HG03060 (cell line): ENCODE data around the gene GALNT15.

Experiments used
- ATAC-seq: cut with Tn5 transposase; IDR thresholded peaks from one replicate; pipeline ENCODE4 v1.9.1; 2021; ENCODE audit warnings: low read depth, moderate number of reproducible peaks; ENCODE audit not compliant: unreplicated experiment

Gene GALNT15

DNA sequence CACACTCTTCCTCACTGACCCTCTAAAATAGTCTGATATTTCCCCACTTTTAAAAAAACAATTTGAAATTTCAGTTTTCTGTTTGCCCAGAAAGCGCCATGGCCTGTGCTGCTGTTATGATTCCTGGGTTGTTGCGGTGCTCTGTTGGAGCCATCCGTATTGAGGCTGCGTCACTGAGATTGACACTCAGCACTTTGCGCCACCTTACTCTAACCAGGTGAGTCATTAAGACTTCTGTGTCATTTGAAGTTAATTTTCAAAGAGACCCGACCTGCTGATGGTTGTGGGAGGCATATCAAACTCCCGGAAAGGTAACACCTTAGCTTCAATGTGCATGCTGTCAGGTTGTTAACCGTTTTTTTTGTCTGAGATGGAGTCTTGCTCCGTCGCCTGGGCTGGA, 96.4 kb downstream of the GALNT15 start:
- no peak for ATAC-seq

DNA sequence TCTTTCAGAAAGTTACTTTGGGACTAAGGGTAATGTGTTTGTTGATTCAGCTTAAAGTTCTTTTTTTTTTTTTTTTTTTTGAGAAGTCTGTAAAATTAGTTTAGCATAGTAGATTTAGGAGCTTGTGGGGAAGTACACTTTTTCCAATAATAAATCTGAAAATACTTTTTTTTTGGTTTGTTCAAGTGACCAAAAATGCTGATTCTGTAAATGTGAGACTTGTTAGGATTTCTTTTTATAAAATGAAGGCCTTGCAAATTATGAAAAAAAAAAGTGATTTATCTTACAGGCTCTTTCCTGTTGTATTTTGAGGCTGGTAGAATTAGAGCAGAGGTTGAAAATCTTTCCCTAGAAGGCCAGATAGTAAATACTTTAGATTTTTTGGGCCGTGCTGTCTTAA, 98.1 kb downstream of the GALNT15 start:
- ATAC-seq = no peak

GRCh38 chr3:16273867-16274266, 99.4 kb downstream of the GALNT15 start:
- ATAC-seq = no peak

DNA sequence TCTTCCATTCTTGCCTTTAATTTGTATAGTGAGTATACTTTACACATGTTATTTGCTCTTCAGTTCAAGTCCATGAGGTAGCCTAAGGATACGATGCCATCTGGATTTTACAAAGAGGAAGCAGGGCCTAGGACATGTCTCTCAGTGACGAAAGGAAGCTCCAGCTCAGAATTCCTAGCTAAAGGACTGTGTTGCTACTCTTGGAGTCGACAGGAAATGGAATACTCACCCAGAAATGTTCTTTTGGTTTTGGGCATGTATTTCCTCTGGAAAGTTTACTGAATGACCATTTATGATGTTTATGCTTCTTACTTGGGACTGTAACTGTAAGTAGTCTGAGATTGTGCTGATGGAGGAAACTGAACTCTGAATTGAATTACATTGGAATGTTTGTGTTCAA, 103.0 kb downstream of the GALNT15 start:
- ATAC-seq = no peak

- no peak for ATAC-seq
These were observed 104.7 kb downstream of the GALNT15 start for GRCh38 chr3:16279010-16279801.

- no peak for ATAC-seq
These were observed 106.2 kb downstream of the GALNT15 start for GRCh38 chr3:16280671-16281070.
